Measurements from ENCODE around the gene ZFP30. TPM values are rescaled to one million over a fixed set of nuclear protein-coding genes. Genes with fewer than 3 reads are reported as not detected.

ZFP30 gene
- total RNA-seq, result 1 to 10 TPM; 1.2 to 6.2 (median 3.4) TPM

DNA sequence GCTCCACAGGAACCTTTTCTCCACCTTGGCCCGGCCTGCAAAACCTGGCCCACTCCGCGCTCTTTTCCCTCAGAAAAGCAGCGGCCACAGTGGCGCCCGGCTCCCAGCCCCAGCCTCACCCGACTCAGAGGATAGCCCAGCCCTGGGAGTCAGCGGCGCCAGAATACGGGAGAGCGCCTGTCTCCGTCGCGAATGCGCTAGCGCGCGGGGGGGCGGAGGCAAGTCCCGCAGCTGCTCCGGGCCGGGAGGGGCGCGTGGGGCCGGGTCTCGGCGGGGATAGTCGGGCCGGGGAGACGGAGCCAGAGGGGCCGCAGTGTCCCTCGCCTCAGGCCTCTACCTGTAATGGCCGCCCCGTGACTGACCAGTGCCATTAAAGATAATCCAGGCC is at the start of gene ZFP30:
TSS of gene ZFP30 (minus strand) at position 165 of the 388 bp plus-strand sequence. CDS start 7,643 bp downstream, outside the sequence.
- Histone ChIP-seq H3K27me3 (no peaks in the 10 kb centered on the region), H3K4me3 (peak within 1 kb of the TSS; percentile 75 to 94 (median 84)), H3K9me3 (no peaks in the 10 kb centered on the region), H3K27ac (peak within 1 kb of the TSS; percentile 90 to 94 (median 93)), H3K36me3 (peaks cover 0 to 5% of the 10 kb centered on the region in 2 donors), H3K4me1 (peaks cover 21 to 22% of the 10 kb centered on the region in 2 donors)
- TF ChIP-seq POLR2A (IDR thresholded peaks at IDR 0.05), result peak; percentile 69 to 82
- TF ChIP-seq, protein P1, sequence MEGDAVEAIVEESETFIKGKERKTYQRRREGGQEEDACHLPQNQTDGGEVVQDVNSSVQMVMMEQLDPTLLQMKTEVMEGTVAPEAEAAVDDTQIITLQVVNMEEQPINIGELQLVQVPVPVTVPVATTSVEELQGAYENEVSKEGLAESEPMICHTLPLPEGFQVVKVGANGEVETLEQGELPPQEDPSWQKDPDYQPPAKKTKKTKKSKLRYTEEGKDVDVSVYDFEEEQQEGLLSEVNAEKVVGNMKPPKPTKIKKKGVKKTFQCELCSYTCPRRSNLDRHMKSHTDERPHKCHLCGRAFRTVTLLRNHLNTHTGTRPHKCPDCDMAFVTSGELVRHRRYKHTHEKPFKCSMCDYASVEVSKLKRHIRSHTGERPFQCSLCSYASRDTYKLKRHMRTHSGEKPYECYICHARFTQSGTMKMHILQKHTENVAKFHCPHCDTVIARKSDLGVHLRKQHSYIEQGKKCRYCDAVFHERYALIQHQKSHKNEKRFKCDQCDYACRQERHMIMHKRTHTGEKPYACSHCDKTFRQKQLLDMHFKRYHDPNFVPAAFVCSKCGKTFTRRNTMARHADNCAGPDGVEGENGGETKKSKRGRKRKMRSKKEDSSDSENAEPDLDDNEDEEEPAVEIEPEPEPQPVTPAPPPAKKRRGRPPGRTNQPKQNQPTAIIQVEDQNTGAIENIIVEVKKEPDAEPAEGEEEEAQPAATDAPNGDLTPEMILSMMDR (IDR thresholded peaks at IDR 0.05 in 4 of 5, conservative IDR thresholded peaks at IDR 0.05 in 1 of 5), result no peak
- peak; percentile 87 to 93 for ATAC-seq
- intact Hi-C loops (cut with DNase I; ENCODE audit: low total_unique reads) (loop anchor here (1.0 to 10.0 kb wide), 7 partner anchors 37 to 578 kb away; partner anchors contain the start of genes ZNF383, ZNF420, ZNF527 and ZNF540), in situ Hi-C loops (cut with MboI; ENCODE audit: low sequenced_read_pairs in 4 of 4) (no loop called here)
- DNase-seq, result peak; percentile 80 to 89

DNA sequence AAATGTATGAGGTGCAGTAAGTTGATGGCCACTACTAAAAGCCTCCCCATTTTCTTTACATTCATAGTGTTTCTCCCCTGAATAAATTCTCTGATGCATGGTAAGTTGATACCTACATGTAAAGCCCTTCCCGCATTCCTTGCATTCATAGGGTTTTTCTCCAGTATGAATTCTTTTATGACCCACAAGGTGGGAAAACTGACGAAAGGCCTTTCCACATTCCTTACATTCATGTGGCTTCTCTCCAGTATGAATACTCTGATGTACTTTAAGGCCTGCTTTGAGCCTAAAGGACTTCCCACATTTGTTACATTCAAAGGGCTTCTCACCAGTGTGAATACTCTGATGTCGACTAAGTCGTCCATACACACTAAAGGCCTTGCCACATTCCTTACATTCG is 43.8 kb upstream of the ZFP30 start:
- no peak for ATAC-seq
- in situ Hi-C loops (cut with MboI; ENCODE audit: low sequenced_read_pairs in 4 of 4), result no loop called here
- TF ChIP-seq, protein P1 (IDR thresholded peaks at IDR 0.05 in 4 of 5, conservative IDR thresholded peaks at IDR 0.05 in 1 of 5), result no peak
- TF ChIP-seq POLR2A (IDR thresholded peaks at IDR 0.05), result no peak
- intact Hi-C loops (cut with DNase I; ENCODE audit: low total_unique reads), result no loop called here
- Histone ChIP-seq H3K4me3 (no peak overlapping the region), H3K36me3 (peaks cover 0 to 63% of the 10 kb centered on the region in 2 donors), H3K27ac (no peak overlapping the region), H3K4me1 (no peaks in the 10 kb centered on the region), H3K9me3 (no peaks in the 10 kb centered on the region), H3K27me3 (no peaks in the 10 kb centered on the region)
- no peak for DNase-seq

DNA sequence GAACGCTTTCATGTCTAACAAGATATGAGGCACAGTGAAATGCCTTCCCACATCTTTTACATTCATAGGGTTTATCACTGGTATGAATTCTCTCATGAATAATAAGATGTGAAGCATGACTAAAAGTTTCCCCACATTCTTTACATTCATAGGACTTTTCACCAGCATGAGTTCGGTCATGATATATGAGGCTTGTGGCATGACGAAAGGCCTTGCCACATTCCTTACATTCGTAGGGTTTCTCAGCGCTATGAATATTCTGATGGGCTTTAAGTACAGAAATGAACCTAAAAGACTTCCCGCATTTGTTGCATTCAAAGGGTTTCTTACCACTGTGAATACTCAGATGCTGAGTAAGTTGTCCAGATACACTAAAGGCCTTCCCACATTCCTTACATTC is 43.0 kb upstream of the ZFP30 start:
- intact Hi-C loops (cut with DNase I; ENCODE audit: low total_unique reads) (no loop called here), in situ Hi-C loops (cut with MboI; ENCODE audit: low sequenced_read_pairs in 4 of 4) (no loop called here)
- H3K27me3 ChIP-seq, result no peaks in the 10 kb centered on the region
- H3K4me3 ChIP-seq, result no peak overlapping the region
- peaks cover 0 to 60% of the 10 kb centered on the region in 2 donors for H3K36me3 ChIP-seq
- H3K4me1 ChIP-seq, result no peaks in the 10 kb centered on the region
- H3K27ac ChIP-seq, result no peak overlapping the region
- DNase-seq (no peak), ATAC-seq (no peak)
- no peak for TF ChIP-seq POLR2A (IDR thresholded peaks at IDR 0.05)
- TF ChIP-seq, protein P1 (IDR thresholded peaks at IDR 0.05 in 4 of 5, conservative IDR thresholded peaks at IDR 0.05 in 1 of 5), result no peak
- H3K9me3 ChIP-seq, result no peaks in the 10 kb centered on the region

DNA sequence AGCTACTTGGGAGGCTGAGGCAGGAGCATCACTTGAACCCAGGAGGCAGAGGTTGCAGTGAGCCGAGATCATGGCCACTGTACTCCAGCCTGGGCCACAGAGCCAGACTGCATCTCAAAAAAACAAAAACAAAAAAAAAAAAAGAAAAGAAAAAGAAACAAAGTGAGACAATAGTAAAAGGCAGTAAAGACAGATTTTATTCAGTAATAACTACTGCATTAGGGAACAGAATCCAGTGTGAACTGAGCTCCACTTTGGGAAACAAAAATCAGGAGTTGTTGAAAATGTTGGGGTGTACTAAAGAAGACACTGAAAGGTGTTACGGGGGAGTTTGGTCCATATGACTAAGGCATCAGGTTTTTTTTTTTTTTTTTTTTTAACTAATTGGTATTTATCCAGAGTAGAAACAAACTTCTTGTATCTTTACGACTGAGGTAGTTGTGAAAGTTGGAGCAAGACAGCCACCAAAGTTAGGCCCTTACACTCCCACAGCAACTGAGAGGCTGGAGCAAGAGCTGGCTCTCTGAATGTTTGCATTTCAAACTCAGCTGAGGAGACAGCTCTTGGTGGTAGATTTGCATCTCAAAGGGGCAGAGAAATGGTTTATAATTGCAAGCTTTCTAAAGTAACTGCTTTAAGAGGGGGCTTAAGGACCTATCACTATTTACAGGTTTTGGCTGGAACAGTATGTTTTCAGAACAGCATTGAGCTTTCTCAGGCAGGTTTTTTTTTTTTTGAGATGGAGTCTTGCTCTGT is 40.1 kb upstream of the ZFP30 start:
- DNase-seq (no peak), ATAC-seq (no peak)
- Histone ChIP-seq H3K27ac (no peak overlapping the region), H3K4me1 (no peaks in the 10 kb centered on the region), H3K4me3 (no peak overlapping the region), H3K27me3 (no peaks in the 10 kb centered on the region), H3K9me3 (no peaks in the 10 kb centered on the region), H3K36me3 (peaks cover 0 to 36% of the 10 kb centered on the region in 2 donors)
- in situ Hi-C loops (cut with MboI; ENCODE audit: low sequenced_read_pairs in 4 of 4), result no loop called here
- intact Hi-C loops (cut with DNase I; ENCODE audit: low total_unique reads), result no loop called here
- TF ChIP-seq, protein P1 (IDR thresholded peaks at IDR 0.05 in 4 of 5, conservative IDR thresholded peaks at IDR 0.05 in 1 of 5), result no peak
- no peak for TF ChIP-seq POLR2A (IDR thresholded peaks at IDR 0.05)

All from gastrocnemius medialis (tissue), 4 donors.